DND-41 (cell line): Measurements from ENCODE around the gene GC.

Experiments used
- CTCF ChIP-seq: IDR thresholded peaks from 2 replicates; pipeline ENCODE4 v1.5.1; 2012; ENCODE audit warnings: borderline replicate concordance, low read length, moderate library complexity, mild to moderate bottlenecking; ENCODE audit not compliant: poor library complexity, severe bottlenecking; ENCODE audit errors: extremely low read depth
- EZH2 ChIP-seq: IDR thresholded peaks from 3 replicates; pipeline ENCODE4 v1.6.1; 2012; ENCODE audit warnings: borderline replicate concordance, low read depth, mild to moderate bottlenecking, moderate library complexity, low read length, inconsistent platforms; ENCODE audit not compliant: severe bottlenecking

GRCh38 chr4:71827826-71828225 is 43.9 kb upstream of the GC start:
- TF ChIP-seq CTCF (no peak), EZH2 (no peak)
